GM19239 (cell line): ENCODE data around the gene MED25.
A peak's percentile ranks its signal among the peaks of the same experiment; 100 is the strongest.

Experiments used
- DNase-seq: peaks from one replicate; pipeline ENCODE4 v3.0.0; 2011; ENCODE audit warnings: low spot score; ENCODE audit not compliant: insufficient read length
- FAIRE-seq: peaks from 2 replicates; lab custom pipeline; 2011; peaks lifted over from hg19 to GRCh38; lab: Jason Lieb, UNC

The MED25 gene

GRCh38 chr19:49855676-49856573 lies 37.8 kb downstream of the MED25 start:
- DNase-seq, result no peak
- no peak for FAIRE-seq

DNA sequence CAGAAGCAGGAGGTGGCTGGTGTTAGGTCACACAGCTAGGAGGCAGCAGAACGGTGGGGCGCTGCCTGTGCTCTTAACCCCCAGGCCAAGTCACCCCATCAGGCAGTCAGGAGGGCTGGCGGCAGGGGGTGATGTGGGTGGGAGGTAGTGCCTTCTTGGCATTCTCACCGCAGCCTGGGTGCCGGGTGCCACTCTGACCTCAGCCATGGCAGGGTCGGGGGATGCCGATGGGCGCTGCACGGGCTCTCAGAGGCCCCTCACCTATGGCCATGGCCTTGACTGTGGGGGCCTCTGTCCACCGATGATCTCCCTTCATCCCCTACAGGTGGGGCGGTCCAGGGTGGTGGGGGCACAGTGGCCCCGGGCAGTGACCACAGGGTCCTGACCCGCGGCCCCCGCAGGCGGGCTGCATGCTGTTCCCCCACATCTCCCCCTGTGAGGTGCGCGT lies 38.5 kb downstream of the MED25 start:
- no peak for FAIRE-seq
- no peak for DNase-seq

DNA sequence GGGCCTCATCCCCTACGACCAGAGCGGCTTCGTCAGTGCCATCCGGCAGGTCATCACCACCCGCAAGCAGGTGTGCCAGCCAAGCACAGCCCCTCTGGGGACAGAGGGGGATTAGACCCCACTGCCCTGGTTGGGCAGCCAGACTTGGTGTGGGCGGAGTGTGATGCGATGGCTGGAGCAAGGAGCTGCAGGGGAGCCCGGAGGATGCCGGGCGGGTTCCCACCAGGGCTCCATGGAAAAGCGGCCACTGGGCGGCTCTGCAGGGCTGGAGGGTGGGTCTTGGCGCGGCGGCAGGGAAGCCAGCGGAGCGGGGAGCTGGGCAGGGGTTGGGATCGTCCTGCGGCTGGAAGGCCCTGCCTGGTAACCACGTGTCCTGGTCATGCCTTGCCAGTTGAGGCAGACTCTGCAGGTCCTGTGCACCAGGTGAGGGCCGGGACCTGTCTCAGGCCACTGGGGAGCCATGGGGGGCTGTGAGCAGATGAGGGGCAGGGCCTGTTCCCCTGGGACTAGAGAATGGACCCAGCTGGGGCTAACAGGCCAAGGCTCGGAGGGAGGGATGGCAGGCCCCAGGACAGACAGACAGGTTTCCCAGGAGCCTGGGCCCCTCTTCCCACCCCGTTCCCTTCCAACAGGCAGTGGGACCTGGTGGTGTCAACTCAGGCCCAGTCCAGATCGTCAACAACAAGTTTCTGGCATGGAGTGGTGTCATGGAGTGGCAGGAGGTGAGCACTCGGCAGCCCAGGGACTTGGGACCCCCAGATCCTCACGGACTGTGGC lies 39.2 kb downstream of the MED25 start:
- no peak for FAIRE-seq
- no peak for DNase-seq

- FAIRE-seq, result no peak
Measured at GRCh38 chr19:49857838-49858087, 39.7 kb downstream of the MED25 start.

GRCh38 chr19:49858088-49858985 lies 40.2 kb downstream of the MED25 start:
- no peak for FAIRE-seq
- no peak for DNase-seq

More at GRCh38 chr19:49857838-49858087, 39.7 kb downstream of the MED25 start:
- DNase-seq, result no peak

DNA sequence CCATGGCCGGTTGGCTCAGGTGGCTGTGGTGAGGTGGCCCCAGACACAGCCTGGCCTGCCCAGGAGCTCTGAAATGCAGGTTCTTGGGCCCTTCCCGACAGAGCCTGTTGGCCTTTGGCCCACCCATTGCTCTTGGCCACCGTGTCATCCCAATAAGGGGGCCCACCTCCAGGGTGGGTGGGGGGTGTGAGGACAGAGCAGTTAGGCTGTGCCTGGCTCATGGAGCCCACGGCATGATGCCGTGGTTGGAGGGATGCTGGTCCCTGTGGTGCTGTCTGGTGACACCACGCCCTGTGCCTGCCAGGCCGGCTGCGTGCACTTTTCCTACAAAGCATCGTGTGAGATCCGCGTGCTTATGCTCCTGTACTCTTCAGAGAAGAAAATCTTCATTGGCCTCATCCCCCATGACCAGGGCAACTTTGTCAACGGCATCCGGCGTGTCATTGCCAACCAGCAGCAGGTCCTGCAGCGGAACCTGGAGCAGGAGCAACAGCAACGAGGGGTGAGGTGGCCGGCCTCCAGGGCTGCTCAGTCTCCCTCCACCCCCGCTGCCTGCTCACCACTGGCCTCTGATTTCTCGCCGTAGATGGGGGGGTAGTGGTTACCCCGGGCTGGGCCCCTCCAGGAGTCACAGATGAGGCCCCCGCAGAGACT lies 41.7 kb downstream of the MED25 start:
- no peak for FAIRE-seq
- DNase-seq, result no peak

- FAIRE-seq (no peak), DNase-seq (no peak)
Measured at GRCh38 chr19:49860336-49861102, 42.4 kb downstream of the MED25 start.

GRCh38 chr19:49861107-49861506 lies 43.0 kb downstream of the MED25 start:
- DNase-seq, result no peak
- no peak for FAIRE-seq

DNA sequence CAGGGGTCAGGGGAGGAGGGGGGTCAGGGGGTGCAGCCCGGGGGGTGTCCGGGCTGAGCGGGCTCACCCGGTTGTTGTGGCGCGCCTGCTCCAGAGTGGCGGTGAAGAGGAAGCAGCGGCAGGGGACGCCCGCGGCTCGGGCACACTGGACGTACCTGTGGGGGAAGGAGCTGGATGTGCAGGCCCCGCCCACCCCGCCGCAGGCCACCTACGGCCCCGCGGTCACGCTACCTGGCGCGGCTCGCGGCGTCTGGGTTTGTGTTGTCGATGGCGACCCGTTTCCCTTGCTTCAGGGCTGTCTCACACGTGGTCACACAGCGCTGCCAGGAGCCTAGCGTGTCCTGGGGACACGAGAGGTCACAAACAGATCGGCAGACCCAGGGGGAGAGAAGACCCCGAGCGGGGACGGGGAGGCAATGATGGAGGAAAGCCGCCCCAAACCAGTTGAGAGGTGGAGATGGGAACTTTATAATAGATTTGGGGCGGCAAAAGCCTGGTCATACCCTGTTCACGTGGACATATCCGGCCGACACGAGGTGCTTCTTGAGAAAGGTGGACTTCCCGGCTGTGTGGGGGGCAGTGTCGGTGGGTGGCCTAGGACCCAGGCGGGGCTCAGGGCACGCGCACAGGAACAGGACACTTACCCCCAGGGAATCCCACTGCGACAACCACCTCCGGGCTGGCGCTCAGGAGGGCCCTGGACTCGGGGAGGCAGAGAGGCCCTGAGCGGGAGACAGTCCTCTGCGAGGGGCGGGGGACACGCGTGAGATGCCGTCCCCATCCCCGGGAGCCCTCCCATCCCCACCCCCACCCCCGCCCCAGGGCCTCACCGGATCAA lies 43.7 kb downstream of the MED25 start:
- no peak for DNase-seq
- no peak for FAIRE-seq

DNA sequence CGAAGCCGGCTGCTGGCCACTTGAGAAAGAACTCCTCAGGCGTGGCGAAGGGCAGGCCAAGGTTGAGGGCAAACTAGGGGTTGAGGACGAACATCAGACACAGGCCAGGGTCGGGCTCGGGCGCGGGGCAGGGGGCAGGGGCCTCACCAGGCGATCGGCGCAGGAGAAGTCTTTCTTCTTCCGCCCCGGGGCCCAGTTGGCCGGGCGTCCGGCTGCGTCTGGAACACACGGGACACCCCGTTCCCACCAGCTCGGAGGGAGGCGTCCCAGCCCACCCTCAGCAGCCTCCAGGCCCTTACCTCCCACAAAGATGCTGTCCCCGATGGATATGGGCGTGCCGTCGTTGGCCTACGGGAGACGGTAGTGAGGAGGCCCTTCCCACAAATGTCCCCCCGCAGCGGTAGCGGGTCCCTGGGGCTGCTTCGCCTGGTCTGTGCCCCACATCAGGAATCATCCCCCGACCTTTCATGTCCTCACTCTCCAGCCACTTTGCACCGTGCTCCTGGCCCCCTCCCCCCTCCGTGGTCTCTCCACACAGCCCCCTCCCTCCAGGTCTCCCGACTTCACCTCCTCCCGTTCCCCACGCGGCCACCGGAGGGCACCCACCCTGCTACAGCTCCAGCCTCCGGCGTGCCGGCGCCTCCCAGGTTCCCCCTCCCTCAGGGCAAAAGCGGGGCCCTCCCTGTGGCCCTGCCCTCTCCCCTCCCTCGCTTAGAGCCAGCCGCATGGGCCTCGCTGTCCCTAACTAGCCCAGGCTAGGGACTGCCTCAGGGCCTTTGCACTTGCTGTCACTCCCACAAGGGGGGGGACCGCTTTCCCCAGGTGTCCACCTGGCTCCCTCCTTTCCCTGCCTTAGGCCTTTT lies 44.5 kb downstream of the MED25 start:
- FAIRE-seq (no peak), DNase-seq (no peak)

DNA sequence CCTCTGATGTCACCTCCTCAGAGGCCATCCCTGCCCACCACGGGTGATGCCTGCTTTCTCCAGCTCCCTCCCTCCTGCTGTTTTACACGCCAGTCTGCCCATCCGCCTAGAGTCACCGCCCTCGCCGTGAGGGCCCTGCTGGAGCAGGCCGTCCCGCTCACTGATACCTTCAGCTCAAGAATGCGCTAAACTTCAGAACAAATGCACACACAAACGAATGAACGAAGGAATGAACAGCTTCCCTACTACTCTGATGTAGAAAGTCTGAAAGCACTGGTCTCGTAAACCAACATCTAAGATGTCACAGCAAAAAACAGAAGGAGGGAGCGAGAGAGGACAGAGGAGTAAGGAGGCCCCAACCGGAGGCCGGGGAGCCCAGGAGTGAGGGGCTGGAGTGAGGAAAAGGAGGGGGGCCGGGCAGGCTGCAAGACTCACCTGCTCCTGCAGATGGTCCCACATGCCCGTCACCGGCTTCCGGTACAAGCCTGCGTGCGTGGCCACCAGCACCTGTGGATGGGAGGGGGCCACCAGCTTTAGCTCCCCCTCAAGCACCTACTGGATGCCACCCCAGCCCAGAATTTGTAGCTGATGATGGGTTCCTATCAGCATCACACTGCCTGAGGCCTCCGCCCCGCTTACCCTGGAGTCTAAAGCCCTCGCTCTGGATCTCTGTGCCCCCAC lies 45.3 kb downstream of the MED25 start:
- FAIRE-seq (no peak), DNase-seq (no peak)

DNA sequence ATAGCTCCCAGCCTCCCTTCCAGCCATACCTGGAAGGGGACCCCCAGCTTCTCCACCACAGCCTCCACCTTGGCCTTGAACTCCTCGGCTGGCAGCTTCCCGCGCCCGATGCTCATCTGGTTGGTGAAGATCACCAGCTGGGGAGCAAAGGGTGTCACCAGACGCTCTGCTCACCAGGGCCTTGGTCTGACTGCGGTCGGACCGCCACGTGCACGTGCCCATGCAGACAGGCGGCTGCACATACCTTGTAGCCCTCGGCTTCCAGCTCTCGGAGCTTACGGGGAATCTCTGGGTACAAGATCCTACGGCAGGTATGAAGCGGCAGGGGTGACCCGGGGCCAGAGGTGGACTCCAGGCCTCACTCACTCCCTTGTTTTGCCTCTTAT lies 45.8 kb downstream of the MED25 start:
- DNase-seq, result no peak

DNA sequence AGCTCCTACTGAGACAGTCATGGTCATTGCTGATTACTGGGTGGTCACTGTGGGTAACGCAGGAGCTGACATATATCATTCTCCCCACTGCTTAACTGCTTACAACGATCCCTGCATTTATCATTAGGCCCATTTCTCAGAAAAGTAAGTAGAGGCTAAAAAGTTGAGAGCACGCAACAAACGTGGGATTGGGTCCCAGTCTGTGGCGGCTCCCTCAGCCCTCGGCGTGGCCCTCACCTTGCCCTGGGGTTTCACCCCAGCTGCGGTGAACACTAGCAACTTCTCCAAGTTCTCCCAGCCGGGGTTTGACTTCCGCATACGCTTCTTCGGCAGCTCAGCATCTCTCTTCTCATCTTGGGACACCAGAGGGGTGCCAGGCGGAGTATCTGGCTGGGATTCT lies 46.8 kb downstream of the MED25 start:
- FAIRE-seq (no peak), DNase-seq (no peak)

More for the DNA sequence above, 45.8 kb downstream of the MED25 start:
- no peak for FAIRE-seq

DNA sequence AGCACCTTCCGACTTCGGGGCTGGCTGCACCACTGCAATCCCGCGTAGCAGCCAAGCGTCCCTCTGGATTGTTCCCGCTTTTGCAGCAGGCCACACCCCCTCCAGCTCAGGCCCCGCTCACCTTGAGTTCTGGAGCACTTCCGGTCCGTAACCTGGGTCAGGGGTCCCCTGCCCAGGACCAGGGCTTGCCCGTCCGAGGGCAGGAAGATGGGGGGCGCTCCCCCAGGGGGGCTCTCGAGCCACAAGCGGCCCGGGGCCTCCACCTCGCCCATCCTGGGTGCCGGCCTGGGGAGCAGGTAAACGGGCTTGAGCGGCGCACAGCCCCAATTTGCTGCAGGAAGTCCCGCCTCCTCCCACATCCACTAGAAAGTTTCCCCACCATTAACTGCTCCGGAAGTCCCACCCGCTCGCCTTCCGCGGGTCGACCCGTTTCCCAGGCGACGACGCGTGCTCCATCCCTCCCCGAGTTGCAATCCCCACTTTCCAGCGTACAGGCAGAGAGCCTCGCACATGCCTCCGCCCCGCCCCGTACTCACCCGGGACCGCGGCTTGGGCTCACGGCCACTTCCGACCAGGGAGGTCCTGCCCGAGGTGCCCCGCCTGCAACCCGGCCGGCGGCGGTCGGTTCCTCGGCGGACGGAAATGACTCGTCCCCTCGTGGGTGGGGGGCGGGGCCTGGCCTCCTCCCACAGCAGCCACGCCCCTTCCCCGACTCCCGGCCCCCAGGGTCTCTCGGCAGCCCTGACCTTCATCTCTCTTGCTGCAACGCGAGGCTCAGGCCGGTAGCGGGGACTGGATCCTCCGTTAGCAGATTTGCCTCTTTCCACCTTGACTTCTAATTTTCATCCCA lies 49.1 kb downstream of the MED25 start, which contains the start of gene PNKP:
Gene PNKP, minus strand, starts transcription at position 644 of the 850 bp plus-strand sequence. Its CDS starts 372 bp downstream, at position 272.
- FAIRE-seq (peak; percentile 95), DNase-seq (peak; percentile 94)

DNA sequence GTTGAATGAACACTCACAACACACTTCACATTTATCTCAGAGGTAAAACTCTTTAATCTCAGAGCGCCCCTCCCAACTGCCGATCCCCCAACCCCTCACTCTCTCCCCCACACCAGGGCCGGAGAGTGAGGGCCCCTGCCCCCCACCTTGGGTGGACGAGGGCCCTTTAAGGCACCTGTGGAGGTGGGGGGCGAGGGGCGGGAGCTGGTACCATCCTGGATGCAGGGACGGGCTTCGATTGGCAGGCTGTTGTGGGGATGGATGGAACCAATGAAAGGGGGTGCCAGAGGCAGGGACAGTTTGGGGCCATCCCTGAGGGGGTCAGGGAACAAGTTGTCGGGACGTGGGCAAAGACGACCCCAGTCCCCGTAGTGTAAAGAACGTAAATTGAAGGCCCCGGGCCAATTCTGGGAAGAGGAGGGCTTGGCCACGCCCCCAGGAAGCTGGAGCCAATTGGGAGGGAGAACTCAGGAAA lies 51.0 kb downstream of the MED25 start:
- DNase-seq (no peak), FAIRE-seq (no peak)
